ENCODE data around the gene TTC31.

TTC31 gene

DNA sequence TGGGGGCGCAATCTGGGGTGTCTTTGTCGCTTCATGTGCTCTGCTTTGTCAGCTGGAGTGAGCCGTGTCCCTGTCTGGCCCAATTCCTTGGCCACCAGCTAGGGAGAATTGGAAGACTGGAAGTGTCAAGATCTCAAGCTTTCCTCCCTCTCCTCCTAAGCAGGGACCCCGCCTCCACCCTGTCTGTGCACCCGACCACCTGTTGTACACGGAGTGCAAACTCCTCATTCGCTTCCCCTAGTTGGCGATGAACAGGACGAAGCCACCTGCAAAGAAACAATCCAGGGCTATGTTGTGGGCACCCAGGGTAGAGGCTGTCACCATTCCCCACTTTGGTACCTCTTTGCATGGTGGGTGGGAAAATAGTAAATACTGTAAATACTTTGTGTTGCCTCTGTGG, 44.9 kb downstream of the TTC31 start:
- no peak for DNase-seq

DNA sequence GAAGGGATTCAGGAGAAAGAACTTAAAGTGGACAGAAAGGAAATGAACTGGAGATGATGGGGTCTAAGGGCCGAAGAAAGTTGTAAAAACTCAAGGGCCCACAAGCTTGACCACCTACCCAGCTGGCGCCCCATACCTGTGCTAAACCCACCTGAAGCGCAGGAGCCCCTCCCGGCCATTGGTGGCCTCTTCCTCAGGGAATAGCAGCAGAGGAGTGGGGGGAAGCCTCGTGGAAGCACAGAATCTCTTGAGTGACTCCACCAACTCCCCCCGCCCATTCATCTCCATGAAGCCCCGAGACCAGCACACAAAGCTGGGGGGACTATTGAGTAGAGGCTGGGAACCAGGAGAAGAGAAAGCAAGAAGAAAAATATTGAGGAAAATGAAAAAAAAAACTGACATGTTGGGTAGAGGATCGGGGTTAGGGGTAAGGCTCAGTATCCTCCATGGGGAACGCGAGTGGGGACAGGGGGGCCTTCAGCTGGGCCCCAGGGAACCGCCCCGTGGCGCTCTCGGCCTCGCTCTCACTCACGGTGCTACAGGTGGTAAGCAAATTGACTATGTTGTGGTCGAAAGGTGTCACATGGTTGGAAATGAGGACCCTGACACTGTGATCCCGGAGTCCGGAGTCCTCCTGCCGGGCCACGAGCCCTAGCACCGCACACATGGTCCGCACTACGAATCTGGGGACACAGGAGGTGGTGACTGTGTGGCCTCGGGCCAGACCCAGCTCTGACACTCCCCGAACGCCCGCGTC, 45.9 kb downstream of the TTC31 start:
- DNase-seq = peak in 1 of 2 donors; percentile 38

GRCh38 chr2:74529357-74530238, 46.7 kb downstream of the TTC31 start, which contains the start of the genes AUP1 and HTRA2:
Gene AUP1, minus strand, starts transcription at chr2:74529706. Its CDS starts 77 bp downstream, at chr2:74529629.
Gene HTRA2, plus strand, starts transcription at chr2:74529933. Its CDS starts 74 bp downstream, at chr2:74530007.
- DNase-seq = peak; percentile 91 to 94

DNA sequence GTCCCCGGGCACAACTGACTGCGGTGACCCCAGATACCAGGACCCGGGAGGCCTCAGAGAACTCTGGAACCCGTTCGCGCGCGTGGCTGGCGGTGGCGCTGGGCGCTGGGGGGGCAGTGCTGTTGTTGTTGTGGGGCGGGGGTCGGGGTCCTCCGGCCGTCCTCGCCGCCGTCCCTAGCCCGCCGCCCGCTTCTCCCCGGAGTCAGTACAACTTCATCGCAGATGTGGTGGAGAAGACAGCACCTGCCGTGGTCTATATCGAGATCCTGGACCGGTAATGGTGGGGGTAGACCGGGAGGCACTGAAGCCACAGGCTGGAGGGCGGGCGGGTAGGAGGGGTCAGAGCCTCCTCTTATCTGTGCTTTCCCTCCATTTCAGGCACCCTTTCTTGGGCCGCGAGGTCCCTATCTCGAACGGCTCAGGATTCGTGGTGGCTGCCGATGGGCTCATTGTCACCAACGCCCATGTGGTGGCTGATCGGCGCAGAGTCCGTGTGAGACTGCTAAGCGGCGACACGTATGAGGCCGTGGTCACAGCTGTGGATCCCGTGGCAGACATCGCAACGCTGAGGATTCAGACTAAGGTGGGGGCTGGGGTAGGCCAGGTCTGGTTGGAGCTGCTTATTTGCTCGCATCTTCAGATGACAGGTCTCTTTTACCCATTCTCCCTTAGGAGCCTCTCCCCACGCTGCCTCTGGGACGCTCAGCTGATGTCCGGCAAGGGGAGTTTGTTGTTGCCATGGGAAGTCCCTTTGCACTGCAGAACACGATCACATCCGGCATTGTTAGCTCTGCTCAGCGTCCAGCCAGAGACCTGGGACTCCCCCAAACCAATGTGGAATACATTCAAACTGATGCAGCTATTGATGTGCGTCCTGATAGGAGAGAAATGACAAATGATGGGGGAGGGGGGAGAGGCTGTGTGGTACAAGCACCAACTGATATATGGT, 47.6 kb downstream of the TTC31 start:
- DNase-seq = peak; percentile 54 to 64

DNA sequence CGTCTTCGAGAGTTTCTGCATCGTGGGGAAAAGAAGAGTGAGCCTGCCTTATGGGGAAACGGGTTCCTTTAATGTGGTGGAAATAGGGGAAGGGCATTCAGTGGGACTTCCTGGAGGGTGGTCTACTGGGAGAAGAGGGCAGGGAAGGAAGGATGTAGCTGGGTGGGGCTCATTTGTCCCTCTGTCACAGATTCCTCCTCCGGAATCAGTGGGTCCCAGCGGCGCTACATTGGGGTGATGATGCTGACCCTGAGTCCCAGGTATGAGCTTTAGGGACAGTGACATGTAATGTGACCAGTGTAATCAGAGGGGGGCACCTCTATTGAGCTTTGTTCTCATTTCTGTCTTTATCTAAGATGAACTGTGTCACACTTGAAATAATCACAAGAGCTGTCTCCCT, 48.8 kb downstream of the TTC31 start:
- no peak for DNase-seq

- DNase-seq = peak in 1 of 2 donors; percentile 68
These were observed 49.3 kb downstream of the TTC31 start for GRCh38 chr2:74532222-74532621.

GRCh38 chr2:74533464-74533863, 50.6 kb downstream of the TTC31 start:
- no peak for DNase-seq

GRCh38 chr2:74534411-74534810, 51.5 kb downstream of the TTC31 start:
- no peak for DNase-seq

GRCh38 chr2:74535440-74535965, 52.6 kb downstream of the TTC31 start:
- DNase-seq = no peak

DNA sequence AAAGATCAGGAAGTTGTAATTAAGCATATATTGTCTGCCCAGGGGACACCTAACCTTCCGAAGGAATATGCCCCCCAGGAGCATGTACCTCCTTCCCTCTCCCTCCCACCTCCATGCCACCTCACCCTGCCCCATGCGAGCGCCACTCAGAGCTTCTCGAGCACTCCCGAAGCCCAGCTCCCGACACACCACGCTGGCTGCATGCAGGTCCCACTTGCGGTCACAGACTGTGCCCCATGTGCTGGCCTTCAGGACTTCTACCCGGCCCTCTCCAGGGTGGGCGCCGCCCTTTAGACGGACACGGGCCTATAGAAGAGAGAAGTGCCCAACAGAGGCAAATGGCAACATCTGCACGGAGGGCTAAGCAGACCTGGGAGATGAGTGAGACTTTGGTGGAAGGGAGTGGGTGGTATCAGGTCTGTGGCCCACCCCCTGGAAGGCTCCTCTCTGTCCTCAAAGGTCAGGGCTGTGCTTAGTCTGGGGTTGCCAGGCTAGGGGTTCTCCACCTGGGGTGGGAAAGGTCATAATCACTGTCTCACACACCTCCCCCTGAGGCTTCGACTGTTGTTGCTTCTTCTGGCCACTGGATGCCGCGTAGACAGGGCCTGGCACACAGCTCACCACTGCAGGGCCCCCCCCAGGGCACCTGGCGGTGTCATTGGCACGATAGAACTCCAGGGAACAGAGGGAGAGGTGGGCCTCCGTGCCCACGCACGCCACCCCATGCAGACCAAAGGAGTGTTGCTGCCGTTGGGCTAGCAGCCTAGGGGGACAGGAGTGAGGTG, 53.5 kb downstream of the TTC31 start:
- DNase-seq = no peak

DNA sequence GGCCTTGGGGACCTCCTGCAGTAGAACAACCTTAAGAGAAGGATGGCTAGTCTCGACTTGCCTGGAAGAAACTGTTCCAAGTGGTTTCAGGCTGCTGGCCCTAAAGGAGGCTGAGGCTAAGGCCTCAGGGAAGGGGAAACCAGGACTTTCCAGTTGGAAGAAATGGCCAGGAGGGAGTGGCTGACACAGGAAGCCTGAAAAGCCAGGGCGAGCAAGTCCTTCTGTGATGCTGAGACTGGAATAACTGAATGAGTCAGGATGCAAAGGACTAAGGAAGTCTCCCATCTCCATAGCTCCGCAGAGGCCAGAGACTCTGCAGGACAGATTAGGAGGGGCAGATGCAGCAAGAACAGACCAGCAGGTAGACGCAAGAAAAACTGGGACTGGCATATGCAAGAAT, 54.3 kb downstream of the TTC31 start:
- DNase-seq = no peak

DNA sequence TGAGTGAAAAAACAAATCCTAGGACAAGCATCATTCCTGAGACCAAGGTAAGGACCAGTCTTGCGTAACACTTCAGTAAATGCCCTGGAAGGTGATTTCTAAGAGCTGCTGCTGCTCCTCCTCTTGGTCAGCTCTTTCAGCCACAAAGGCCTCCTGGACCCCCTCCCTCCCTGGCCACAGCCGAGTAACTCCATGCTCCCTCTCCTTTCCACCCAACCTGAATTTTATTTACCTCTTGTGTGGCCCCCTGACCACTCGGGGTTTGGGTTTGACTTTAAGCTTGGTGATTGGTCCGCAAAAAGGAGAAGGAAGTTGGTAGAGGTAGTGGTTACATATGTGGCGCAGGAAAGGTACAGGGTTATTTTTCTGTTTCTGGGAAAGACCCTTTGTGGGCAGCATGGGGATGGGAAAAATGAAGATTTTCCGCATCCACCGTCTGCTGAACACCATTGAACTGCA, 56.0 kb downstream of the TTC31 start:
- no peak for DNase-seq

GRCh38 chr2:74540291-74540690, 57.4 kb downstream of the TTC31 start:
- no peak for DNase-seq

DNA sequence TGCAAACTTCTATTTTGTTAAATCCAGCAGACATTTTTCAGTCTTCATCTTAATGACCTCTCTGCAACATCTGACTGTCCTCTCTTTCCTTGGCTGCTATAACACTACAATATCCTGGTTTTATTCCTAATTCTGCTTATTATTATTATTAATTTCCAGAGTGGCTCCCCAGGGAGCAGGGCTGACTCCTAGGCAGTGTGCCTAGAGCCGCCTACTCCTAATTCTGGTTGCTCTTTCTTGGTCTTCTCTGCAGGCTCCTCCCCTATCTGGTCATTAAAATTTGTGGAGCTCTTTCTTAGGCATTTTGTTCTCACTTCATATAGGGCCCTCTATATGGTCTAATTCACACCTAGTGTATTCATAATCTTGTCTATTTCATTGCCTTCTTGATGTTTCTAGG, 60.1 kb downstream of the TTC31 start:
- no peak for DNase-seq
